Common myeloid progenitor, CD34-positive (primary cell): ENCODE results near the gene OGFOD3.
"Not testable (repeated sequence)": the region's sequence is repeated elsewhere in the genome, so short reads cannot be mapped to it uniquely, and the experiment has no call there.

Experiments
- CTCF ChIA-PET: fragments of 350-600 bp; sonication (Branson Sonifier 250); formaldehyde crosslinking; loops from one replicate; lab custom pipeline; 2021; ENCODE audit warnings: antibody characterized with exemption; lab: Charles Lee
- POLR2A ChIA-PET: fragments of 350-600 bp; sonication (Branson Sonifier 250); formaldehyde crosslinking; loops from one replicate; lab custom pipeline; 2021; ENCODE audit warnings: antibody characterized with exemption; lab: Charles Lee
- DNase-seq, 3 donors: peaks; one replicate each; pipeline versions ENCODE4 v3.0.0 to v3.0.0-alpha.2; 2013
- H3K27ac ChIP-seq, 2 experiments: 1 replicate in 1 of 2; 2 replicates in 1 of 2; pipeline ENCODE4 v1.7.0; 2013; ENCODE audit warnings: inconsistent platforms in 2 of 2, low read length in 2 of 2, mild to moderate bottlenecking in 2 of 2, low read depth in 1 of 2, moderate library complexity in 1 of 2; ENCODE audit not compliant: severe bottlenecking in 2 of 2, insufficient read depth in 1 of 2, poor library complexity in 1 of 2
- H3K27me3 ChIP-seq, 5 experiments: replicated peaks in 2 of 5; 1 replicate in 3 of 5; 2 replicates in 2 of 5; pipeline versions ENCODE4 v1.6.1 to v1.7.0; 2013; ENCODE audit warnings: low read length in 4 of 5, mild to moderate bottlenecking in 2 of 5, moderate library complexity in 2 of 5, inconsistent platforms in 1 of 5; ENCODE audit not compliant: insufficient read depth in 5 of 5, control insufficient read depth in 4 of 5
- H3K36me3 ChIP-seq, 4 experiments: 1 replicate in 2 of 4; 2 replicates in 2 of 4; pipeline versions ENCODE4 v1.6.1 to v1.7.0; 2013; ENCODE audit warnings: low read length in 3 of 4, control low read depth in 1 of 4, mild to moderate bottlenecking in 1 of 4; ENCODE audit not compliant: control insufficient read depth in 4 of 4, insufficient read depth in 4 of 4
- H3K4me1 ChIP-seq, 4 experiments: 1 replicate in 3 of 4; 2 replicates in 1 of 4; pipeline versions ENCODE4 v1.6.1 to v1.7.1; 2013; ENCODE audit warnings: low read length in 3 of 4, mild to moderate bottlenecking in 3 of 4, control low read depth in 1 of 4, inconsistent platforms in 1 of 4, moderate library complexity in 1 of 4; ENCODE audit not compliant: control insufficient read depth in 4 of 4, insufficient read depth in 4 of 4; ENCODE audit errors: control extremely low read depth in 1 of 4
- H3K4me3 ChIP-seq, 7 experiments: 1 replicate in 4 of 7; 2 replicates in 3 of 7; pipeline versions ENCODE4 v1.5.1 to v1.7.0; 2013; ENCODE audit warnings: mild to moderate bottlenecking in 7 of 7, low read length in 6 of 7, moderate library complexity in 6 of 7, inconsistent platforms in 2 of 7, low read depth in 2 of 7, control low read depth in 1 of 7; ENCODE audit not compliant: insufficient read depth in 4 of 7, control insufficient read depth in 1 of 7; ENCODE audit errors: extremely low read depth in 1 of 7
- H3K9me3 ChIP-seq, 5 experiments: 1 replicate in 4 of 5; 2 replicates in 1 of 5; pipeline versions ENCODE4 v1.6.1 to v1.7.1; 2013; ENCODE audit warnings: low read length in 4 of 5, mild to moderate bottlenecking in 2 of 5, inconsistent platforms in 1 of 5, low read depth in 1 of 5, moderate library complexity in 1 of 5; ENCODE audit not compliant: control insufficient read depth in 4 of 5, insufficient read depth in 2 of 5; ENCODE audit errors: control extremely low read depth in 1 of 5
- WGBS: methylation state at CpG from one replicate; pipeline ENCODE4 v1.1.5; 2013; ENCODE audit not compliant: insufficient coverage; 5-methylcytosine and 5-hydroxymethylcytosine counted together

OGFOD3 gene

DNA sequence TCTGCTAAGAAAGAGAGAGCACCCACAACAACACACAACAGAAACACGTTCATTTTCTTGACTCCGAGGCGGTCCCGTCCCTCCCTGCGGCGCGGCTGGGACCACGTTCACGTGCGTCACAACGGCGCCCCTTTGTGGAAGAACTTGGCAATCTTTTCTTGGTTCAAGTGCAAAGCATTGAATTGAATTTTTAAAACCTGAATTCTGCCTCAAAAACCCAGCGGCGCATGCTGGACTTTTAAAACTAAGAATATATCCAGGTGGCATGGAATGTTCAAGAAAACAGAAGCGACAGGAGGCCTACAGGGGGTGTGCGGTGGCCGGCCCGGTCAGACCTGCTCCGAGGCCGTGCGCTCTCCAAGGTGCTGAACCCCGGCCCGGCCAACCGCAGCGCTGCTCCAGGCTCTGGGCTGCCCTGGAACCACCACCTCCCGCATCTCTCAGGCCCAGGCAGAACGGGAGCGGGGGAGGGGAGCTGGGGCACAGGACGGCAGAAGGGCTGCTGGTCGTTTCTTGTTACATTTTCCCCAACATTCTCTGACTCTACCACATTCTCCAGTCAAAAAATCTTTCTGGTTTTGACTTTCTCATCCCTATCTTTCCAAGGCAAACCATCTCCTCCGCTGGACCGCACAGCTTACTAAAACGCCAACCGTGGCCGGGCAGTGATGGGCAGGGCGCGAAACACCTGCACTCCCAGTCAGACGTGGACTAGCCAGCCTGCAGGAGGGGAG lies 3.7 kb downstream of the OGFOD3 start:
- POLR2A ChIA-PET, result no interaction called here
- H3K4me3 ChIP-seq, result peak overlapping the region in 2 of 7 experiments; percentile 14 to 58

DNA sequence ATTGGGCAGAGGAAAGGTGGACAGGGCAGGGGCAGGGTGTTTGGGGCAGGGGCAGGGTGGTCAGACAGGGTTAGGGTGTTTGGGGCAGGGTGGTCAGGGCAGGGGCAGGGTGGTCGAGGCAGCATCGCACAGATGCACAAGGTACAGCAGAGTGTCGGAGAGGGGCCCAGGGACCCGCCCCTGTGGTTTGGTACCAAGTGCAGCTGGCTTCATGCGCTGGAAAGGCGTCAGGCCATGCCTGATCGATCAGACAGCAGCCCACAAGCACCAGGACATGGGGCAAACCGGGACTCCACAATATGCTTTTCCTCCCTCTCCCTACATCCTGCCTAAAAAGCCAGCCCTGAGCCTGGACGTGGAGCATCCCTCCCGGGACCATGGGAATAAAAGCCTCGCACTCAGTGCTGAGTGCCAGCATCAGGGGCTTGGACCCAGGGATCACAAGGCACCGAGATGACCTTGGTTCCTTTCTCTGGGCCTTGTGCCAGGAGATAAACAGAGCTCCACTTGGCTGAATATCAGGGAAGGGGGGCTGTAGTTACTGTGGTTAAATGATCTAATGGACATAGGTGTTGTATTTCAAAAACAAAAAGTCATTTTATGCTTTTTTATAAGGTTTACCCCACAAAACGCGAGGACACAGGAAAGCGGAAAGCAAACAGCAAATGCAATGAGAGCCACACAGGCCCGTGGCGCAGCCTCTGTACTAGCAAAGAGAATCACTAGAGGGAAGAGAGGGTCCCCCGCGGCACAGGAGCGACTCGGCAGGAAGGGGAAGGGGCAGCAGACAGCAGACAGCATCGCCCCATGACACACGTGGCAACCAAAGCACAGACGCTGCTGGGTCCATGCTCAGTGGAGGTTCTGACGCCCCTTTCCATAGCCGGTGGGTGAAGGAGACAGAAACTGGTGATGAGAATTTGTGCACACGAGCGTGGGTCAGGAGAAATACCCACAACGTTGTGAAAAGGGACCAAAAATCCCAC lies 5.6 kb downstream of the OGFOD3 start:
- ChIA-PET POLR2A (no interaction called here), CTCF (interaction anchor here (0.6 to 2.7 kb wide), 6 partner anchors 11 to 62 kb away, joined by 3 to 9 read pairs (median 4); partner anchors contain the start of gene UTS2R)
- DNase-seq, result no peak
- Histone ChIP-seq H3K9me3 (no peaks in the 10 kb centered on the region), H3K36me3 (peaks cover 7 to 18% (median 9%) of the 10 kb centered on the region in 4 experiments), H3K4me1 (peaks cover 3 to 11% (median 7%) of the 10 kb centered on the region in 4 experiments), H3K27ac (no peak overlapping the region), H3K4me3 (no peak overlapping the region), H3K27me3 (no peaks in the 10 kb centered on the region)
- 93% methylated on average over 21 of the region's 29 CpGs for WGBS

More for the DNA sequence above, 3.7 kb downstream of the OGFOD3 start:
- no peaks in the 10 kb centered on the region for H3K9me3 ChIP-seq
- H3K4me1 ChIP-seq, result peaks cover 11 to 23% (median 14%) of the 10 kb centered on the region in 4 experiments
- H3K27ac ChIP-seq, result no peak overlapping the region
- H3K36me3 ChIP-seq, result peaks cover 4 to 9% (median 8%) of the 10 kb centered on the region in 4 experiments
- CTCF ChIA-PET, result interaction anchor here (0.8 to 2.7 kb wide), 7 partner anchors 13 to 69 kb away, joined by 3 to 9 read pairs (median 4); partner anchors contain the start of gene UTS2R
- DNase-seq, result peak; percentile 75 to 87 (median 84)
- WGBS, result 22% methylated on average over 32 of the region's 38 CpGs
- H3K27me3 ChIP-seq, result no peaks in the 10 kb centered on the region

DNA sequence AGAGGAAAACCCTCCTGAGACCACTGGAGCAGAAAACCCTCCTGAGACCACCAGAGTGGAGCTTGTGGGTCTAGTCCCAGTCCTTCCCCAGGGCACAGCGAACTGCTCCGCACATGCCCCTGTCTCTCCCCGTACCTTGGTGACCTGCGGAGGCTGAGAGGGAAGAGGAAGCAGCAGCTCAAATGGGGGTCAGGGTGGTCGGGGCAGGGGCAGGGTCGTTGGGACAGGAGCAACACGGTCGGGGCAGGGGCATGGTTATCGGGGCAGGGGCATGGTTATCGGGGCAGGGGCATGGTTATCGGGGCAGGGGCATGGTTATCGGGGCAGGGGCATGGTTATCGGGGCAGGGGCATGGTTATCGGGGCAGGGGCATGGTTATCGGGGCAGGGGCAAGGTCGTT lies 6.3 kb downstream of the OGFOD3 start:
- H3K9me3 ChIP-seq, POLR2A ChIA-PET, H3K4me3 ChIP-seq, DNase-seq, H3K27ac ChIP-seq, H3K27me3 ChIP-seq, CTCF ChIA-PET: not testable (repeated sequence)
- Histone ChIP-seq H3K36me3 (peaks cover 7 to 18% (median 9%) of the 10 kb centered on the region in 4 experiments), H3K4me1 (peaks cover 0 to 14% (median 9%) of the 10 kb centered on the region in 4 experiments)
- 97% methylated on average over 7 of the region's 16 CpGs for WGBS

GRCh38 chr17:82411396-82412053 lies 6.9 kb downstream of the OGFOD3 start:
- Histone ChIP-seq H3K4me3 (no peak overlapping the region), H3K4me1 (peaks cover 0 to 14% (median 10%) of the 10 kb centered on the region in 4 experiments), H3K27ac (no peak overlapping the region), H3K9me3 (no peaks in the 10 kb centered on the region), H3K27me3 (no peaks in the 10 kb centered on the region), H3K36me3 (peaks cover 7 to 18% (median 9%) of the 10 kb centered on the region in 4 experiments)
- ChIA-PET CTCF (interaction anchor here (0.7 to 2.3 kb wide), 4 partner anchors 11 to 170 kb away, joined by 3 to 9 read pairs (median 4); no protein-coding TSS in a partner anchor), POLR2A (no interaction called here)
- no peak for DNase-seq
- WGBS, result 95% methylated on average over 22 of the region's 24 CpGs

- over 99% methylated on average over 12 of the region's 14 CpGs for WGBS
- DNase-seq, result no peak
- Histone ChIP-seq H3K27ac (no peak overlapping the region), H3K36me3 (peaks cover 7 to 19% (median 9%) of the 10 kb centered on the region in 4 experiments), H3K27me3 (no peaks in the 10 kb centered on the region), H3K4me3 (no peak overlapping the region), H3K9me3 (no peaks in the 10 kb centered on the region), H3K4me1 (peaks cover 0 to 14% (median 10%) of the 10 kb centered on the region in 4 experiments)
- POLR2A ChIA-PET, result interaction anchor here (0.6 kb wide), 1 partner anchor 42 kb away, joined by 10 read pairs; no protein-coding TSS in a partner anchor
- CTCF ChIA-PET, result interaction anchor here (0.8 to 2.3 kb wide), 7 partner anchors 9 to 169 kb away, joined by 3 to 9 read pairs (median 4); no protein-coding TSS in a partner anchor
Measured at GRCh38 chr17:82410014-82410716, 8.2 kb downstream of the OGFOD3 start.

DNA sequence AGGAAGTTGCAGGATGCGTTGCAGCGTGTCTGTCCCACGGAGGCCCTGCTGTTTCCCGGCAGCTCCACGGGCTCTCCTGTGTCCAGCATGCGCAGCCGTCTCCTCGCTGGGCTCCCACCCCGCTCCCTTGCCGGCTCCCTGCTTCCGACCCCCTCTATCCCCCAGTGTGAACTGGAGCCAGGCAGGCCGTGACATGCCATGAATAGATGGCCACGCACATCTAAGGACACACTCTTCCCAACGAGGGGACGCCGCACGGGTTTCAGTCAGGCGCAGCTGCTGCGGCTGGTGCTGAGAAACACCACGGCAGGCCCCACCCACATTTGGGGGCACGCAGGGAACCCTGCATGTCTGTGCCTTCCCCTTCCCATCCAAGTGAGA lies 9.5 kb downstream of the OGFOD3 start:
- Histone ChIP-seq H3K4me3 (no peak overlapping the region), H3K4me1 (peaks cover 0 to 9% (median 7%) of the 10 kb centered on the region in 4 experiments), H3K27me3 (no peaks in the 10 kb centered on the region), H3K36me3 (peaks cover 7 to 23% (median 14%) of the 10 kb centered on the region in 4 experiments), H3K27ac (no peak overlapping the region), H3K9me3 (no peaks in the 10 kb centered on the region)
- ChIA-PET POLR2A (no interaction called here), CTCF (interaction anchor here (1.1 to 2.0 kb wide), 4 partner anchors 11 to 123 kb away, joined by 3 to 7 read pairs (median 4); no protein-coding TSS in a partner anchor)
- DNase-seq, result no peak
- 97% methylated on average over 21 of the region's 21 CpGs for WGBS
